A549 (cell line): ENCODE measurements around the gene ZNF365.

ENCODE experiments used
- MAFK ChIP-seq: fragments of 450-650 bp; IDR thresholded peaks from 2 replicates; pipeline ENCODE4 v1.6.1; 2014; ENCODE audit not compliant: partially characterized antibody
- TF ChIP-seq, protein P1 (sequence below): fragments of >200 bp; sonication (Bioruptor Twin); formaldehyde crosslinking; IDR thresholded peaks from 3 replicates; pipeline ENCODE4 v1.5.1; 2016

GRCh38 chr10:62384057-62384446 is 9.9 kb downstream of the ZNF365 start:
- no peak for TF ChIP-seq MAFK
- TF ChIP-seq, protein P1, sequence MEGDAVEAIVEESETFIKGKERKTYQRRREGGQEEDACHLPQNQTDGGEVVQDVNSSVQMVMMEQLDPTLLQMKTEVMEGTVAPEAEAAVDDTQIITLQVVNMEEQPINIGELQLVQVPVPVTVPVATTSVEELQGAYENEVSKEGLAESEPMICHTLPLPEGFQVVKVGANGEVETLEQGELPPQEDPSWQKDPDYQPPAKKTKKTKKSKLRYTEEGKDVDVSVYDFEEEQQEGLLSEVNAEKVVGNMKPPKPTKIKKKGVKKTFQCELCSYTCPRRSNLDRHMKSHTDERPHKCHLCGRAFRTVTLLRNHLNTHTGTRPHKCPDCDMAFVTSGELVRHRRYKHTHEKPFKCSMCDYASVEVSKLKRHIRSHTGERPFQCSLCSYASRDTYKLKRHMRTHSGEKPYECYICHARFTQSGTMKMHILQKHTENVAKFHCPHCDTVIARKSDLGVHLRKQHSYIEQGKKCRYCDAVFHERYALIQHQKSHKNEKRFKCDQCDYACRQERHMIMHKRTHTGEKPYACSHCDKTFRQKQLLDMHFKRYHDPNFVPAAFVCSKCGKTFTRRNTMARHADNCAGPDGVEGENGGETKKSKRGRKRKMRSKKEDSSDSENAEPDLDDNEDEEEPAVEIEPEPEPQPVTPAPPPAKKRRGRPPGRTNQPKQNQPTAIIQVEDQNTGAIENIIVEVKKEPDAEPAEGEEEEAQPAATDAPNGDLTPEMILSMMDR = no peak
